Nephron progenitor cell (in vitro differentiated cells): Measurements from ENCODE around the gene DHODH.

Experiments used
- DNase-seq: peaks from one replicate; pipeline ENCODE4 v3.0.0; 2021
- H3K27ac Mint-ChIP-seq: 2 replicates; pipeline ENCODE4 v1.8.0; 2021; ENCODE audit warnings: mild to moderate bottlenecking, moderate library complexity, mixed read lengths
- H3K27me3 Mint-ChIP-seq: 2 replicates; pipeline ENCODE4 v1.8.0; 2021; ENCODE audit warnings: mild to moderate bottlenecking, low read depth, mixed read lengths; ENCODE audit not compliant: poor library complexity
- H3K36me3 Mint-ChIP-seq: 2 replicates; pipeline ENCODE4 v1.8.0; 2021; ENCODE audit warnings: low read depth, mixed read lengths
- H3K4me1 Mint-ChIP-seq: 2 replicates; pipeline ENCODE4 v1.8.0; 2021; ENCODE audit warnings: mixed read lengths
- H3K4me3 Mint-ChIP-seq: 2 replicates; pipeline ENCODE4 v1.8.0; 2021; ENCODE audit warnings: mild to moderate bottlenecking, moderate library complexity, mixed read lengths
- H3K9me3 Mint-ChIP-seq: 2 replicates; pipeline ENCODE4 v1.8.0; 2021; ENCODE audit warnings: mild to moderate bottlenecking, moderate library complexity, mixed read lengths
- TF ChIP-seq, protein P1 (sequence below): fragments of 200-600 bp; sonication (generic); IDR thresholded peaks from 2 replicates; pipeline ENCODE4 v1.5.0; 2021; ENCODE audit warnings: antibody characterized with exemption

DHODH gene

DNA sequence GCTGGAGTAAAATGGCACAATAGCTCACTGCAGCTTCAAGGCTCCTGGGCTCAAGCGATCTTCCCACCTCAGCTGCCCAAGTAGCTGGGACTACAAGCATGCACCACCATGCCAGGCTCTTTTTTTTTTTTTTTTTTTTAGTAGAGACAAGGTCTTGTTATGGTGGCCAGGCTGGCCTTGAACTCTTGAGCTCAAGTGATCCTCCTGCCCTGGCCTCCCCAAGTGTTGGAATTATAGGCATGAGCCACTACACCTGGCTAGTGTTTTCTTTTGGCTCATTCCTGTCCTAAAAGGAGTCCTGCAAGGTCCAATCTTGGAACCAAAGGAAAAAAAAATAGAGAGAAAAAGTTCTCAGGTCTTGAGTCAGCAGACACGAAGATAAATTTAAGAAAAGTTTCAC, 39.2 kb upstream of the DHODH start:
- Mint-ChIP-seq H3K27me3 (peaks cover 18% of the 10 kb centered on the region), H3K4me3 (no peak overlapping the region), H3K27ac (no peak overlapping the region), H3K4me1 (peaks cover 13% of the 10 kb centered on the region), H3K9me3 (no peaks in the 10 kb centered on the region), H3K36me3 (no peaks in the 10 kb centered on the region)
- TF ChIP-seq, protein P1, sequence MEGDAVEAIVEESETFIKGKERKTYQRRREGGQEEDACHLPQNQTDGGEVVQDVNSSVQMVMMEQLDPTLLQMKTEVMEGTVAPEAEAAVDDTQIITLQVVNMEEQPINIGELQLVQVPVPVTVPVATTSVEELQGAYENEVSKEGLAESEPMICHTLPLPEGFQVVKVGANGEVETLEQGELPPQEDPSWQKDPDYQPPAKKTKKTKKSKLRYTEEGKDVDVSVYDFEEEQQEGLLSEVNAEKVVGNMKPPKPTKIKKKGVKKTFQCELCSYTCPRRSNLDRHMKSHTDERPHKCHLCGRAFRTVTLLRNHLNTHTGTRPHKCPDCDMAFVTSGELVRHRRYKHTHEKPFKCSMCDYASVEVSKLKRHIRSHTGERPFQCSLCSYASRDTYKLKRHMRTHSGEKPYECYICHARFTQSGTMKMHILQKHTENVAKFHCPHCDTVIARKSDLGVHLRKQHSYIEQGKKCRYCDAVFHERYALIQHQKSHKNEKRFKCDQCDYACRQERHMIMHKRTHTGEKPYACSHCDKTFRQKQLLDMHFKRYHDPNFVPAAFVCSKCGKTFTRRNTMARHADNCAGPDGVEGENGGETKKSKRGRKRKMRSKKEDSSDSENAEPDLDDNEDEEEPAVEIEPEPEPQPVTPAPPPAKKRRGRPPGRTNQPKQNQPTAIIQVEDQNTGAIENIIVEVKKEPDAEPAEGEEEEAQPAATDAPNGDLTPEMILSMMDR, result no peak
- no peak for DNase-seq

DNA sequence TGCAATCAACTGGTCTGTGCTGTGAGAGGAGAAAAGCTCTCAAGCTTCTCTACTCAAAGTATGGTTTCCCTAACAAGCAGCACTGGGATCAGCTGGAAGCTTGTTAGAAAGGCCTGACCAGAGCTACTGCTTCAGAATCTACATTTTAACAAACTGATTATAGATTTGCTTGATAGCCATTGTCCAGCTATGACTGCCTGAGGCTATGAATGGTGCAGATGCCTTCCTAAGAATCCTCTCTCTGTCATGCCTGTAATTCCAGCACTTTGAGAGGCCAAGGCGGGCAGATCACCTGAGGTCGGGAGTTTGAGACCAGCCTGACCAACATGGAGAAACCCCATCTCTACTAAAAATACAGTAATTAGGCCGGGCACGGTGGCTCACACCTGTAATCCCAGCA, 37.0 kb upstream of the DHODH start:
- Mint-ChIP-seq H3K36me3 (no peaks in the 10 kb centered on the region), H3K9me3 (no peaks in the 10 kb centered on the region), H3K4me3 (no peak overlapping the region), H3K27ac (no peak overlapping the region), H3K4me1 (peaks cover 7% of the 10 kb centered on the region), H3K27me3 (peaks cover 22% of the 10 kb centered on the region)
- no peak for DNase-seq
- TF ChIP-seq, protein P1, result no peak

DNA sequence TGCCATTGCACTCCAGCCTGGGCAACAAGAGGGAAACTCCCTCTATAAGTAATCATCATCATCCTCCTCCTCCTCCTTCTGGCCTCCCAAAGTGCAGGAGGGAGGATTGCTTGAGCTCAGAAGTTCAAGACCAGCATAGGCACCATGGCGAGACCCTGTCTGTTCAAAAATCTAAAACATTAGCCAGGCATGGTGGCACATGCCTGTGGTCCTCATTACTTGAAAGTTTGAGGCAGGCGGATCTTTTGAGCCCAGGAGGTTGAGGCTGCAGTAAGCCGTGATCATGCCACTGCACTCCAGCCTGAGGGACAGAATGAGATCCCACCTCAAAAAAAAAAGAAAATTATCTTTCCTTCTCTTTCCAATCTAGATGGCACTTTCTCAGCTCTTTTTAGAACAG, 36.2 kb upstream of the DHODH start:
- H3K9me3 Mint-ChIP-seq, result no peaks in the 10 kb centered on the region
- no peak for DNase-seq
- H3K36me3 Mint-ChIP-seq, result no peaks in the 10 kb centered on the region

DNA sequence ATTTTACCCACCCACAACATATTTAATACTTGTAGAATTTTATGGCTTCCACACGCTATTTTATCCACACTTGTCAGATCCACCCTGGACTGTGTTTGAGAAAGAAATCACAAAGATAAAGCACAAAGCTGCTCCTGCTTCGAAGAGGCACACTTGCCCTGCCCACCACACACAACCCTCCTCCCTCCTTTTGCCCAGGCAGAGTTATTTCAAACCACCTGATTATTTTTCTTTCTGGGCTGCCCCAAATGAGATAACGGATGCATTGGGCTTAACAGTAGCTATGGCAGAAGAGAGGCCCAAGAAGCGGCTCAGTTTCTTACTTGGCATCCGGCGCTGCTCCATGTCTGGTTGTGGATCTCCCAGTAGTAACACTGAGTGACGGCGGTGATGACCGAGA, 35.5 kb upstream of the DHODH start:
- no peaks in the 10 kb centered on the region for H3K36me3 Mint-ChIP-seq
- H3K9me3 Mint-ChIP-seq, result no peaks in the 10 kb centered on the region
- H3K27ac Mint-ChIP-seq, result no peak overlapping the region
- no peak for DNase-seq
- no peaks in the 10 kb centered on the region for H3K4me1 Mint-ChIP-seq
- no peak overlapping the region for H3K4me3 Mint-ChIP-seq
- TF ChIP-seq, protein P1, result no peak
- H3K27me3 Mint-ChIP-seq, result peaks cover 25% of the 10 kb centered on the region

More for the DNA sequence above, 36.2 kb upstream of the DHODH start:
- H3K27me3 Mint-ChIP-seq, result peaks cover 22% of the 10 kb centered on the region
- TF ChIP-seq, protein P1, result no peak
- no peak overlapping the region for H3K27ac Mint-ChIP-seq
- no peak overlapping the region for H3K4me3 Mint-ChIP-seq
- no peaks in the 10 kb centered on the region for H3K4me1 Mint-ChIP-seq

DNA sequence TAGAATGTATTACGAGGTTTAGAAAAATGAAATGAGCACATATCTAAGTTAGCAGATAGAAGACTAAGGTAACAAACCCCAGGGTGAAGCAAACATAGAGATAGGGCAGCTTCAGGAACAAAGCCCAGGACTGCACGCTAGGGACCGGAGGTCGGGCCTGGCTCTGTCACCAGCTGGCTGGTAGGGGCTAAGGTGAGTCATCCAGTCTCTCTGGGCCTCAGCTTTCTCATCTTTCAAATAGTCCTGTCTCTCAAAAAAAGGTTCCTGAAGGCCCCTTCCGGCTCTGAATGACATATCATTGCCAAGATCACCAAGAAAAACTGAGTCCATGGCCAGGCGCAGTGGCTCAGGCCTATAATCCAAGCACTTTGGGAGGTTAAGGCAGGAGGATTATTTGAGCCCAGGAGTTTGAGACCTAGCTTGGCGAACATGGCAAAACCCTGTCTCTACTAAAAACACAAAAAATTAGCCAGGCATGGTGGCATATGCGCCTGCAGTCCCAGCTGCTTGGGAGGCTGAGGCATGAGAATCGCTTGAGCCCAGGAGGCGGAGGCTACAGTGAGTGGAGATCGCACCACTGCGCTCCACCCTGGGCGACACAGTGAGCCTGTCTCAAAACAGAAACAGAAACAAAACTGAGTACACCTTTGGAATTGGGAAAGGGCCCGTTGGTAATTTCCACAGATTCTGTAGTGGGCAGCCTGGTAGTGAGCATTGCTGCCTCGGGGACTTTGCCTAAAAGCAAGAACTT, 34.3 kb upstream of the DHODH start:
- TF ChIP-seq, protein P1, result no peak
- Mint-ChIP-seq H3K9me3 (no peaks in the 10 kb centered on the region), H3K36me3 (no peaks in the 10 kb centered on the region), H3K4me1 (no peaks in the 10 kb centered on the region), H3K27me3 (peaks cover 26% of the 10 kb centered on the region), H3K4me3 (no peak overlapping the region), H3K27ac (no peak overlapping the region)
- DNase-seq, result no peak
